ENCODE measurements around the gene VPS13D. TPM values are rescaled to one million over a fixed set of nuclear protein-coding genes. Genes with fewer than 3 reads are reported as not detected.

The VPS13D gene
- total RNA-seq, 1 experiment from 2014 or later = 20.2 TPM

DNA sequence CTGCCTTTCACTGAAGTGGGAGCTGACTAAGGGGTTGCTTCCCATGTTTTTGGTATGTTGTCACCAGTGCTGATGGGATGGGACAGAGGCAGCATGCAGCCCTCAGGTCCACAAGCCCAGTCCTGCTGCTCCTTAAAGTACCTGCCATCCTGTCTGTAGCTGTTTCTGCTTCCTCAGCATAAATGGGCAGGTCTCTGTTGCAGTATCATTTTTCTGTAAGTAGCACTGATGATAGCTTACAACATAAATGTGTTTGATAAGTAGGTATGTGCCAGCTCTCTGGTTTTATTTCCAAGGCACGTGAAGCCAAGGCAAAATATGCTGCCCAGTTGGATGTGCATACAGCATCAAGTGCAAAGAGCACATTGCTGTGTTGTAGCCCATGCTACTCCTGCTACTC, 173.0 kb downstream of the VPS13D start:
- Mint-ChIP-seq H3K27ac (no peak overlapping the region), H3K36me3 (ENCODE audit: insufficient read depth in 1 of 3, low read depth in 3 of 3) (peaks cover 3 to 28% (median 22%) of the 10 kb centered on the region in 3 experiments; a peak in 6 of 7 replicates), H3K27me3 (ENCODE audit: low read depth) (no peaks in the 10 kb centered on the region), H3K4me3 (no peak overlapping the region), H3K4me1 (peaks cover 5 to 11% of the 10 kb centered on the region in 2 experiments; a peak in 3 of 4 replicates), H3K9me3 (no peaks in the 10 kb centered on the region)
- H2BK120ac ChIP-seq (ENCODE audit: low read depth, low read length, poor library complexity, severe bottlenecking) = no peak overlapping the region
- H3K27ac ChIP-seq (ENCODE audit: insufficient read length, low read depth, low read length) = no peak overlapping the region
- no peak overlapping the region for H3K9ac ChIP-seq (ENCODE audit: extremely low read depth, insufficient read length, low read length)
- no peaks in the 10 kb centered on the region for H4K20me1 ChIP-seq (ENCODE audit: control insufficient read depth, insufficient read depth, insufficient read length)
- H3K4ac ChIP-seq (ENCODE audit: low read depth, low read length) = no peak overlapping the region
- no peak overlapping the region for H3K4me2 ChIP-seq (ENCODE audit: insufficient read depth, insufficient read length, low read length)
- no peak overlapping the region for H3K14ac ChIP-seq (ENCODE audit: insufficient read depth, low read length)
- no CpG with 5 or more reads among the region's 1 CpG for WGBS (ENCODE audit: extremely low coverage, insufficient read length, low lambda C conversion rate)
- no peak overlapping the region for H2BK15ac ChIP-seq (ENCODE audit: low read depth, low read length)
- no peak for DNase-seq
- H3K4me1 ChIP-seq (ENCODE audit: insufficient read depth, low read length) = no peaks in the 10 kb centered on the region
- H3K79me2 ChIP-seq (ENCODE audit: insufficient read depth, low read length) = no peaks in the 10 kb centered on the region
- H2AFZ ChIP-seq (ENCODE audit: low read length) = no peak overlapping the region
- no peaks in the 10 kb centered on the region for H3K27me3 ChIP-seq (ENCODE audit: insufficient read depth, low read length)
- H4K8ac ChIP-seq (replicated peaks; ENCODE audit: insufficient read length, low read depth, low read length) = no peak overlapping the region
- TF ChIP-seq CTCF (conservative IDR thresholded peaks at IDR 0.05) = no peak
- H3K56ac ChIP-seq (ENCODE audit: insufficient read length, low read depth, low read length) = no peak overlapping the region
- no peak overlapping the region for H3K18ac ChIP-seq (ENCODE audit: insufficient read length, low read depth, low read length)
- H2BK20ac ChIP-seq (ENCODE audit: low read depth, low read length, poor library complexity, severe bottlenecking) = no peak overlapping the region
- no peaks in the 10 kb centered on the region for H3K23me2 ChIP-seq (ENCODE audit: insufficient read length, low read depth, low read length, poor library complexity, severe bottlenecking)
- H3K23ac ChIP-seq (ENCODE audit: insufficient read length, low read depth, low read length) = no peak overlapping the region
- no peak overlapping the region for H2AK5ac ChIP-seq (ENCODE audit: insufficient read length, low read length)
- H2BK12ac ChIP-seq (ENCODE audit: insufficient read length, low read depth, low read length) = no peak overlapping the region
- no peaks in the 10 kb centered on the region for H3K9me3 ChIP-seq (ENCODE audit: control insufficient read depth, low read depth, low read length)
- H4K5ac ChIP-seq (ENCODE audit: insufficient read length, low read depth, low read length) = no peak overlapping the region
- H3K79me1 ChIP-seq (ENCODE audit: insufficient read depth, low read depth, low read length, poor library complexity, severe bottlenecking) = no peaks in the 10 kb centered on the region
- no peak overlapping the region for H3T11ph ChIP-seq (ENCODE audit: low read length)
- no peak overlapping the region for H2BK5ac ChIP-seq (ENCODE audit: insufficient read length, low read length)
- no peak overlapping the region for H4K91ac ChIP-seq (ENCODE audit: insufficient read length, low read depth, low read length)

All from H9 (cell line).